GM12878 (cell line): ENCODE measurements around the gene FDXACB1. TPM values are rescaled to one million over a fixed set of nuclear protein-coding genes. Genes with fewer than 3 reads are reported as not detected.
A peak's percentile ranks its signal among the peaks of the same experiment; 100 is the strongest.

ENCODE experiments used
- ATF7 ChIP-seq: fragments of 450-650 bp; IDR thresholded peaks from 2 replicates; pipeline ENCODE4 v1.6.1; 2016; ENCODE audit warnings: low read depth, mild to moderate bottlenecking
- CBX3 ChIP-seq: fragments of 200-600 bp; sonication (generic); IDR thresholded peaks from 2 replicates; pipeline ENCODE4 v1.6.1; 2016; ENCODE audit warnings: low read depth, borderline replicate concordance
- CHD2 ChIP-seq: IDR thresholded peaks from 2 replicates; pipeline ENCODE4 v1.6.1; 2011; ENCODE audit warnings: low read depth, low read length, improper control_type of control experiment, borderline replicate concordance
- EP300 ChIP-seq, 2 experiments: fragments of 150-350 bp in 1 of 2; IDR thresholded peaks; 2 replicates each; pipeline ENCODE4 v1.6.1; 2011 to 2012; ENCODE audit warnings: low read depth in 2 of 2, low read length in 2 of 2, borderline replicate concordance in 1 of 2, improper control_type of control experiment in 1 of 2, inconsistent platforms in 1 of 2; ENCODE audit not compliant: control insufficient read depth in 1 of 2
- ESRRA ChIP-seq: IDR thresholded peaks from 2 replicates; pipeline ENCODE4 v1.6.1; 2012; ENCODE audit warnings: mild to moderate bottlenecking, low read length, improper control_type of control experiment
- EZH2 ChIP-seq: IDR thresholded peaks from 2 replicates; pipeline ENCODE4 v1.6.1; 2012; ENCODE audit warnings: low read depth, mild to moderate bottlenecking, control low read depth, inconsistent platforms, low read length, borderline replicate concordance; ENCODE audit not compliant: control insufficient read depth
- FOXK2 ChIP-seq: fragments of 450-650 bp; IDR thresholded peaks from 2 replicates; pipeline ENCODE4 v1.6.1; 2017; ENCODE audit warnings: mild to moderate bottlenecking, moderate library complexity
- GABPA ChIP-seq: IDR thresholded peaks from 2 replicates; pipeline ENCODE4 v1.6.1; 2014; ENCODE audit warnings: antibody characterized with exemption, low read depth, mild to moderate bottlenecking, inconsistent platforms
- IKZF2 ChIP-seq, 2 experiments: fragments of 450-650 bp; IDR thresholded peaks; 2 replicates each; pipeline ENCODE4 v1.6.1; 2017; ENCODE audit warnings: mild to moderate bottlenecking in 2 of 2, moderate library complexity in 2 of 2
- MTA3 ChIP-seq: IDR thresholded peaks from 2 replicates; pipeline ENCODE4 v1.6.1; 2012; ENCODE audit warnings: low read length, inconsistent platforms, borderline replicate concordance
- NRF1 ChIP-seq: conservative IDR thresholded peaks from 2 replicates; pipeline ENCODE4 v1.6.1; 2011; ENCODE audit warnings: mild to moderate bottlenecking, low read depth, low read length, improper control_type of control experiment
- POLR2AphosphoS2 ChIP-seq: IDR thresholded peaks from 2 replicates; pipeline ENCODE4 v1.6.1; 2011; ENCODE audit warnings: low read depth, mild to moderate bottlenecking, low read length, improper control_type of control experiment, moderate library complexity
- POU2F2 ChIP-seq: IDR thresholded peaks from 3 replicates; pipeline ENCODE4 v1.6.1; 2011; ENCODE audit warnings: low read depth, mild to moderate bottlenecking, low read length, borderline replicate concordance
- RBBP5 ChIP-seq: fragments of 200-600 bp; sonication (generic); conservative IDR thresholded peaks from 2 replicates; pipeline ENCODE4 v1.6.1; 2016
- RUNX3 ChIP-seq: IDR thresholded peaks from 2 replicates; pipeline ENCODE4 v1.6.1; 2012; ENCODE audit warnings: low read length, inconsistent platforms
- SUPT20H ChIP-seq: IDR thresholded peaks from 2 replicates; pipeline ENCODE4 v1.6.1; 2011; ENCODE audit warnings: low read depth, mild to moderate bottlenecking, low read length, moderate library complexity, borderline replicate concordance; ENCODE audit not compliant: control insufficient read depth
- TBL1XR1 ChIP-seq: IDR thresholded peaks from 2 replicates; pipeline ENCODE4 v1.6.1; 2012; ENCODE audit warnings: low read depth, low read length, improper control_type of control experiment
- polyA plus RNA-seq, 11 experiments: library from polyadenylated mRNA; depleted of rRNA in 4 of 11; unstranded in 6 of 11; stranded (reverse) in 5 of 11; fragments of >200 nt; fragmentation: Nextera tagmentation in 4 of 11; fragmentation: Illumina TruSeq in 1 of 11; extraction: Ambion mirVana in 4 of 11; extraction: Trizol in 1 of 11; gene quantifications; 1 replicate in 1 of 11; 2 replicates in 10 of 11; pipeline versions ENCODE4 v1.2.1 to v1.2.3, GENCODE V29; 2011 to 2016; ENCODE audit warnings: inconsistent platforms in 2 of 11, missing spikeins in 2 of 11, low read depth in 1 of 11
- total RNA-seq, 4 experiments: library from RNA; depleted of rRNA in 3 of 4; stranded (reverse); fragments of >200 nt in 3 of 4; fragmentation: Illumina TruSeq in 1 of 4; extraction: Trizol in 1 of 4; gene quantifications; 2 replicates each; pipeline versions ENCODE4 v1.2.1 to v1.2.3, GENCODE V29; 2013 to 2021
- TF ChIP-seq, protein P1 (sequence below): IDR thresholded peaks from 2 replicates; pipeline ENCODE4 v1.6.1; 2012; ENCODE audit warnings: mild to moderate bottlenecking, low read depth, low read length
- TF ChIP-seq, protein P2 (sequence below), 3 experiments: IDR thresholded peaks in 2 of 3; conservative IDR thresholded peaks in 1 of 3; 2 replicates each; pipeline ENCODE4 v1.5.1; 2011; ENCODE audit warnings: low read depth in 3 of 3, low read length in 3 of 3, mild to moderate bottlenecking in 3 of 3, control low read depth in 2 of 3, moderate library complexity in 2 of 3, inconsistent platforms in 1 of 3, mixed read lengths in 1 of 3; ENCODE audit not compliant: control insufficient read depth in 2 of 3, insufficient read depth in 1 of 3; ENCODE audit errors: extremely low read depth in 1 of 3
- TF ChIP-seq, protein P3 (sequence below): fragments of 450-650 bp; IDR thresholded peaks from 2 replicates; pipeline ENCODE4 v1.6.1; 2014; ENCODE audit warnings: mild to moderate bottlenecking

Gene FDXACB1
- total and polyA plus RNA-seq, 10 of the 15 experiments (the other 5 are each of a cell fraction or from before 2014, with no cell fraction given) = 7.4 to 13.3 (median 9.7) TPM

DNA sequence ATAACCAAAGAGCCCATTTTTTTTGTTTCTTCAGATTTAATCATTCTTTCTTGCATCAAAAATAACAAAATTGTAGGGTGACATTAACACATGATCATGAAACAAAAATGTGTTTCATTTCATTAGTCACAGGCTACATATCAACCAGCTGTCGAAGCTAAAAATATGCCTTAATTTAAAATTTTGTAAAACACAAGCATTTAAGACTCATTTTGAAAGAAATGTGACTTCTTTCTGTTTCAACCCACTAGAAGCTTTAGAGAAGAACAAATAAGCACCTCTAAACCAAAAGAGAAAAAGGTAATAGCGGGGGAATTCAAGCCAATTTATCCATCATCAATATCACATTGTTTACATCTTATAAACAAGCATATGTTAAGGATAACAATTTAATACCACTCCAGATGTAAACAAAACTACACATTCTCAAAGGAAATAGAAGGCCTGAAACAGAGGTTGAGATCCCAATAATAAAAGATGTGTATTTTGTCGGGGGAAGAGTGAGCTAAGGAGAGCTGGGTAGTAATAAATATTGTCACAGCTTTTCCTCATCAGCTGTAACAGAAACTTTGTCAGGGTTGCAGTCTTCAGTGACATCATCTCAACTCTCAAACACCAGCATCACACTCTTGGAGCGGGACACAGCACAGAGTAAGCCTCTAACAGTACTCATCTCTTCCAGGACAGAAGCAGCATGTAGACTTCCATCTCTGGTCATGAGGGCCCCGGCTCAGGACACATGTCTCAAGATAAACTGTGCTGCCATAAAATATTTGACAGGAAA lies 49.6 kb downstream of the FDXACB1 start (continued):
- TF ChIP-seq, protein P1, sequence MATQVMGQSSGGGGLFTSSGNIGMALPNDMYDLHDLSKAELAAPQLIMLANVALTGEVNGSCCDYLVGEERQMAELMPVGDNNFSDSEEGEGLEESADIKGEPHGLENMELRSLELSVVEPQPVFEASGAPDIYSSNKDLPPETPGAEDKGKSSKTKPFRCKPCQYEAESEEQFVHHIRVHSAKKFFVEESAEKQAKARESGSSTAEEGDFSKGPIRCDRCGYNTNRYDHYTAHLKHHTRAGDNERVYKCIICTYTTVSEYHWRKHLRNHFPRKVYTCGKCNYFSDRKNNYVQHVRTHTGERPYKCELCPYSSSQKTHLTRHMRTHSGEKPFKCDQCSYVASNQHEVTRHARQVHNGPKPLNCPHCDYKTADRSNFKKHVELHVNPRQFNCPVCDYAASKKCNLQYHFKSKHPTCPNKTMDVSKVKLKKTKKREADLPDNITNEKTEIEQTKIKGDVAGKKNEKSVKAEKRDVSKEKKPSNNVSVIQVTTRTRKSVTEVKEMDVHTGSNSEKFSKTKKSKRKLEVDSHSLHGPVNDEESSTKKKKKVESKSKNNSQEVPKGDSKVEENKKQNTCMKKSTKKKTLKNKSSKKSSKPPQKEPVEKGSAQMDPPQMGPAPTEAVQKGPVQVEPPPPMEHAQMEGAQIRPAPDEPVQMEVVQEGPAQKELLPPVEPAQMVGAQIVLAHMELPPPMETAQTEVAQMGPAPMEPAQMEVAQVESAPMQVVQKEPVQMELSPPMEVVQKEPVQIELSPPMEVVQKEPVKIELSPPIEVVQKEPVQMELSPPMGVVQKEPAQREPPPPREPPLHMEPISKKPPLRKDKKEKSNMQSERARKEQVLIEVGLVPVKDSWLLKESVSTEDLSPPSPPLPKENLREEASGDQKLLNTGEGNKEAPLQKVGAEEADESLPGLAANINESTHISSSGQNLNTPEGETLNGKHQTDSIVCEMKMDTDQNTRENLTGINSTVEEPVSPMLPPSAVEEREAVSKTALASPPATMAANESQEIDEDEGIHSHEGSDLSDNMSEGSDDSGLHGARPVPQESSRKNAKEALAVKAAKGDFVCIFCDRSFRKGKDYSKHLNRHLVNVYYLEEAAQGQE = no peak
- TF ChIP-seq CBX3 = no peak
- no peak for TF ChIP-seq POU2F2
- TF ChIP-seq MTA3 = no peak
- peak; percentile 74 for TF ChIP-seq ATF7
- TF ChIP-seq SUPT20H = no peak
- no peak for TF ChIP-seq NRF1
- peak; percentile 13 to 52; a peak in 3 of 4 replicates for TF ChIP-seq IKZF2 (IDR thresholded peaks at IDR 0.05)
- peak; percentile 40; the same call in 1 of the 2 replicates for TF ChIP-seq RUNX3
- no peak for TF ChIP-seq EZH2
- TF ChIP-seq EP300 (IDR thresholded peaks at IDR 0.05; ENCODE audit: borderline replicate concordance in 1 of 2, control insufficient read depth in 1 of 2, low read depth in 2 of 2, low read length in 2 of 2) = peak; percentile 53 to 88; a peak in 2 of 4 replicates
- no peak for TF ChIP-seq FOXK2
- TF ChIP-seq CHD2 = 0 out of 2 replicates have a peak, but pooled peaks have one; percentile 30
- no peak for TF ChIP-seq ESRRA
- 0 out of 2 replicates have a peak, but pooled peaks have one; percentile 66 for TF ChIP-seq TBL1XR1
- TF ChIP-seq, protein P2, sequence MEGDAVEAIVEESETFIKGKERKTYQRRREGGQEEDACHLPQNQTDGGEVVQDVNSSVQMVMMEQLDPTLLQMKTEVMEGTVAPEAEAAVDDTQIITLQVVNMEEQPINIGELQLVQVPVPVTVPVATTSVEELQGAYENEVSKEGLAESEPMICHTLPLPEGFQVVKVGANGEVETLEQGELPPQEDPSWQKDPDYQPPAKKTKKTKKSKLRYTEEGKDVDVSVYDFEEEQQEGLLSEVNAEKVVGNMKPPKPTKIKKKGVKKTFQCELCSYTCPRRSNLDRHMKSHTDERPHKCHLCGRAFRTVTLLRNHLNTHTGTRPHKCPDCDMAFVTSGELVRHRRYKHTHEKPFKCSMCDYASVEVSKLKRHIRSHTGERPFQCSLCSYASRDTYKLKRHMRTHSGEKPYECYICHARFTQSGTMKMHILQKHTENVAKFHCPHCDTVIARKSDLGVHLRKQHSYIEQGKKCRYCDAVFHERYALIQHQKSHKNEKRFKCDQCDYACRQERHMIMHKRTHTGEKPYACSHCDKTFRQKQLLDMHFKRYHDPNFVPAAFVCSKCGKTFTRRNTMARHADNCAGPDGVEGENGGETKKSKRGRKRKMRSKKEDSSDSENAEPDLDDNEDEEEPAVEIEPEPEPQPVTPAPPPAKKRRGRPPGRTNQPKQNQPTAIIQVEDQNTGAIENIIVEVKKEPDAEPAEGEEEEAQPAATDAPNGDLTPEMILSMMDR (IDR thresholded peaks at IDR 0.05 in 2 of 3, conservative IDR thresholded peaks at IDR 0.05 in 1 of 3; ENCODE audit: control insufficient read depth in 2 of 3, extremely low read depth in 1 of 3, insufficient read depth in 1 of 3, low read depth in 3 of 3, low read length in 3 of 3) = no peak
- no peak for TF ChIP-seq GABPA
- no peak for TF ChIP-seq RBBP5
- TF ChIP-seq, protein P3, sequence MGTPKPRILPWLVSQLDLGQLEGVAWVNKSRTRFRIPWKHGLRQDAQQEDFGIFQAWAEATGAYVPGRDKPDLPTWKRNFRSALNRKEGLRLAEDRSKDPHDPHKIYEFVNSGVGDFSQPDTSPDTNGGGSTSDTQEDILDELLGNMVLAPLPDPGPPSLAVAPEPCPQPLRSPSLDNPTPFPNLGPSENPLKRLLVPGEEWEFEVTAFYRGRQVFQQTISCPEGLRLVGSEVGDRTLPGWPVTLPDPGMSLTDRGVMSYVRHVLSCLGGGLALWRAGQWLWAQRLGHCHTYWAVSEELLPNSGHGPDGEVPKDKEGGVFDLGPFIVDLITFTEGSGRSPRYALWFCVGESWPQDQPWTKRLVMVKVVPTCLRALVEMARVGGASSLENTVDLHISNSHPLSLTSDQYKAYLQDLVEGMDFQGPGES = no peak
- TF ChIP-seq POLR2AphosphoS2 = no peak
